Endodermal cell (in vitro differentiated cells): ENCODE results near the gene RPTOR. TPM values are rescaled to one million over a fixed set of nuclear protein-coding genes. Genes with fewer than 3 reads are reported as not detected.

Experiments used
- DNase-seq: peaks from one replicate; pipeline ENCODE4 v3.0.0-alpha.2; 2017
- H3K27ac ChIP-seq: 2 replicates; pipeline ENCODE4 v1.5.1; 2013; ENCODE audit warnings: mild to moderate bottlenecking, low read depth, low read length, moderate library complexity
- H3K27me3 ChIP-seq: 2 replicates; pipeline ENCODE4 v1.6.1; 2013; ENCODE audit warnings: mild to moderate bottlenecking, low read length, moderate library complexity; ENCODE audit not compliant: insufficient read depth, control insufficient read depth, poor library complexity, severe bottlenecking
- H3K36me3 ChIP-seq: 2 replicates; pipeline ENCODE4 v1.7.0; 2013; ENCODE audit warnings: mild to moderate bottlenecking, low read length, moderate library complexity; ENCODE audit not compliant: control insufficient read depth, insufficient read depth
- H3K4me1 ChIP-seq: one replicate; pipeline ENCODE4 v1.7.0; 2013; ENCODE audit warnings: low read length; ENCODE audit not compliant: control insufficient read depth, insufficient read depth
- H3K4me3 ChIP-seq: 2 replicates; pipeline ENCODE4 v1.5.1; 2013; ENCODE audit warnings: mild to moderate bottlenecking, low read length, moderate library complexity
- H3K9ac ChIP-seq: 2 replicates; pipeline ENCODE4 v1.6.1; 2013; ENCODE audit warnings: mild to moderate bottlenecking, low read length, moderate library complexity; ENCODE audit not compliant: poor library complexity, severe bottlenecking; ENCODE audit errors: extremely low read depth
- H3K9me3 ChIP-seq: 2 replicates; pipeline ENCODE4 v1.6.1; 2013; ENCODE audit warnings: mild to moderate bottlenecking, low read length, moderate library complexity; ENCODE audit not compliant: control insufficient read depth
- H3K27ac Mint-ChIP-seq: 2 replicates; pipeline ENCODE4 v1.8.0; 2020; ENCODE audit warnings: mixed read lengths
- H3K27me3 Mint-ChIP-seq: 2 replicates; pipeline ENCODE4 v1.8.0; 2021; ENCODE audit warnings: mild to moderate bottlenecking, mixed read lengths; ENCODE audit not compliant: insufficient read depth
- H3K36me3 Mint-ChIP-seq: 2 replicates; pipeline ENCODE4 v1.8.0; 2020; ENCODE audit warnings: low read depth, mixed read lengths
- H3K4me1 Mint-ChIP-seq: 2 replicates; pipeline ENCODE4 v1.8.0; 2020; ENCODE audit warnings: mixed read lengths
- H3K4me3 Mint-ChIP-seq: 2 replicates; pipeline ENCODE4 v1.8.0; 2020; ENCODE audit warnings: mild to moderate bottlenecking, moderate library complexity, mixed read lengths
- H3K9me3 Mint-ChIP-seq: 2 replicates; pipeline ENCODE4 v1.8.0; 2020; ENCODE audit warnings: mild to moderate bottlenecking, mixed read lengths
- CTCF ChIP-seq: fragments of 200-600 bp; sonication (generic); conservative IDR thresholded peaks from 2 replicates; pipeline ENCODE4 v1.5.0; 2021; ENCODE audit warnings: antibody characterized with exemption, mild to moderate bottlenecking
- WGBS, 2 experiments: methylation state at CpG; one replicate each; pipeline versions ENCODE4 v1.1.5 to v1.1.7; 2013; ENCODE audit warnings: missing lambda C conversion rate in 2 of 2, mixed read lengths in 1 of 2; ENCODE audit not compliant: insufficient coverage in 1 of 2, insufficient read length in 1 of 2; 5-methylcytosine and 5-hydroxymethylcytosine counted together
- total RNA-seq, 2 donors: library from RNA; stranded (reverse); fragmentation: NEBNext Ultra II Directional in 1 of 2; extraction: Animal tissue kit (Norgen Biotek cat#: 25700) in 1 of 2; gene quantifications; 2 replicates in 1 of 2; 3 replicates in 1 of 2; pipeline ENCODE4 v1.2.1, GENCODE V29; 2021

RPTOR gene
- total RNA-seq, 2 donors from 2014 or later = 45.1 to 53.4 TPM

GRCh38 chr17:80892900-80893603, 348.4 kb downstream of the RPTOR start:
- WGBS, 2 experiments = 80 to 89% methylated on average over 13 to 31 of the region's 31 CpGs
- Mint-ChIP-seq H3K27ac (peak overlapping the region; percentile 48), H3K9me3 (no peaks in the 10 kb centered on the region), H3K4me1 (peaks cover 4% of the 10 kb centered on the region), H3K4me3 (no peak overlapping the region), H3K36me3 (peaks cover 30% of the 10 kb centered on the region), H3K27me3 (no peaks in the 10 kb centered on the region)
- peak overlapping the region; percentile 50 for H3K27ac ChIP-seq
- TF ChIP-seq CTCF = no peak
- H3K9ac ChIP-seq = no peak overlapping the region
- DNase-seq = no peak
- H3K27me3 ChIP-seq = no peaks in the 10 kb centered on the region
- H3K4me3 ChIP-seq = no peak overlapping the region
- peaks cover 27% of the 10 kb centered on the region for H3K36me3 ChIP-seq
- no peaks in the 10 kb centered on the region for H3K4me1 ChIP-seq
- H3K9me3 ChIP-seq = no peaks in the 10 kb centered on the region

- Mint-ChIP-seq H3K36me3 (peaks cover 30% of the 10 kb centered on the region), H3K4me3 (no peak overlapping the region), H3K27me3 (no peaks in the 10 kb centered on the region), H3K27ac (no peak overlapping the region), H3K4me1 (peaks cover 7% of the 10 kb centered on the region), H3K9me3 (no peaks in the 10 kb centered on the region)
- H3K4me3 ChIP-seq = no peak overlapping the region
- H3K9ac ChIP-seq = no peak overlapping the region
- 94 to 97% methylated on average over 29 to 34 of the region's 34 CpGs for WGBS, 2 experiments
- no peak for TF ChIP-seq CTCF
- H3K4me1 ChIP-seq = no peaks in the 10 kb centered on the region
- H3K27ac ChIP-seq = no peak overlapping the region
- H3K36me3 ChIP-seq = peaks cover 21% of the 10 kb centered on the region
- no peaks in the 10 kb centered on the region for H3K27me3 ChIP-seq
- H3K9me3 ChIP-seq = no peaks in the 10 kb centered on the region
- no peak for DNase-seq
Measured at GRCh38 chr17:80893604-80894438, 349.2 kb downstream of the RPTOR start.

GRCh38 chr17:80894439-80894721, 349.7 kb downstream of the RPTOR start:
- 93 to 95% methylated on average over 4 of the region's 4 CpGs for WGBS, 2 experiments
- peaks cover 21% of the 10 kb centered on the region for H3K36me3 ChIP-seq
- Mint-ChIP-seq H3K27me3 (no peaks in the 10 kb centered on the region), H3K4me3 (no peak overlapping the region), H3K4me1 (peaks cover 7% of the 10 kb centered on the region), H3K9me3 (no peaks in the 10 kb centered on the region), H3K27ac (no peak overlapping the region), H3K36me3 (peaks cover 25% of the 10 kb centered on the region)
- no peak overlapping the region for H3K27ac ChIP-seq
- no peak overlapping the region for H3K9ac ChIP-seq
- DNase-seq = no peak
- H3K27me3 ChIP-seq = no peaks in the 10 kb centered on the region
- no peaks in the 10 kb centered on the region for H3K9me3 ChIP-seq
- H3K4me1 ChIP-seq = no peaks in the 10 kb centered on the region
- peak; percentile 50 for TF ChIP-seq CTCF
- no peak overlapping the region for H3K4me3 ChIP-seq
